Thyroid gland (tissue), 4 donors: ENCODE measurements around the gene SLCO3A1.

ENCODE experiments used
- POLR2A ChIP-seq, 2 donors: fragments of 450-650 bp; IDR thresholded peaks; one replicate each; pipeline ENCODE4 v1.6.1; 2017; ENCODE audit warnings: antibody characterized with exemption in 2 of 2, mild to moderate bottlenecking in 2 of 2, moderate library complexity in 1 of 2
- TF ChIP-seq, protein P1 (sequence below), 6 experiments: fragments of 200-600 bp in 3 of 6; fragments of 450-650 bp in 3 of 6; sonication (generic) in 3 of 6; IDR thresholded peaks; one replicate each; pipeline ENCODE4 v1.5.1; 2016 to 2019; ENCODE audit warnings: antibody characterized with exemption in 6 of 6, mild to moderate bottlenecking in 2 of 6, inconsistent platforms in 1 of 6, moderate library complexity in 1 of 6

GRCh38 chr15:91965501-91966193 is 112.1 kb downstream of the SLCO3A1 start:
- TF ChIP-seq, protein P1, sequence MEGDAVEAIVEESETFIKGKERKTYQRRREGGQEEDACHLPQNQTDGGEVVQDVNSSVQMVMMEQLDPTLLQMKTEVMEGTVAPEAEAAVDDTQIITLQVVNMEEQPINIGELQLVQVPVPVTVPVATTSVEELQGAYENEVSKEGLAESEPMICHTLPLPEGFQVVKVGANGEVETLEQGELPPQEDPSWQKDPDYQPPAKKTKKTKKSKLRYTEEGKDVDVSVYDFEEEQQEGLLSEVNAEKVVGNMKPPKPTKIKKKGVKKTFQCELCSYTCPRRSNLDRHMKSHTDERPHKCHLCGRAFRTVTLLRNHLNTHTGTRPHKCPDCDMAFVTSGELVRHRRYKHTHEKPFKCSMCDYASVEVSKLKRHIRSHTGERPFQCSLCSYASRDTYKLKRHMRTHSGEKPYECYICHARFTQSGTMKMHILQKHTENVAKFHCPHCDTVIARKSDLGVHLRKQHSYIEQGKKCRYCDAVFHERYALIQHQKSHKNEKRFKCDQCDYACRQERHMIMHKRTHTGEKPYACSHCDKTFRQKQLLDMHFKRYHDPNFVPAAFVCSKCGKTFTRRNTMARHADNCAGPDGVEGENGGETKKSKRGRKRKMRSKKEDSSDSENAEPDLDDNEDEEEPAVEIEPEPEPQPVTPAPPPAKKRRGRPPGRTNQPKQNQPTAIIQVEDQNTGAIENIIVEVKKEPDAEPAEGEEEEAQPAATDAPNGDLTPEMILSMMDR (IDR thresholded peaks at IDR 0.05) = no peak
- TF ChIP-seq POLR2A (IDR thresholded peaks at IDR 0.05) = no peak
